ENCODE data around the gene SLC25A25. TPM values are rescaled to one million over a fixed set of nuclear protein-coding genes. Genes with fewer than 3 reads are reported as not detected.
A peak's percentile ranks its signal among the peaks of the same experiment; 100 is the strongest.

SLC25A25 gene
- total RNA-seq, 2 experiments from 2014 or later: 16.9 to 17.7 TPM

DNA sequence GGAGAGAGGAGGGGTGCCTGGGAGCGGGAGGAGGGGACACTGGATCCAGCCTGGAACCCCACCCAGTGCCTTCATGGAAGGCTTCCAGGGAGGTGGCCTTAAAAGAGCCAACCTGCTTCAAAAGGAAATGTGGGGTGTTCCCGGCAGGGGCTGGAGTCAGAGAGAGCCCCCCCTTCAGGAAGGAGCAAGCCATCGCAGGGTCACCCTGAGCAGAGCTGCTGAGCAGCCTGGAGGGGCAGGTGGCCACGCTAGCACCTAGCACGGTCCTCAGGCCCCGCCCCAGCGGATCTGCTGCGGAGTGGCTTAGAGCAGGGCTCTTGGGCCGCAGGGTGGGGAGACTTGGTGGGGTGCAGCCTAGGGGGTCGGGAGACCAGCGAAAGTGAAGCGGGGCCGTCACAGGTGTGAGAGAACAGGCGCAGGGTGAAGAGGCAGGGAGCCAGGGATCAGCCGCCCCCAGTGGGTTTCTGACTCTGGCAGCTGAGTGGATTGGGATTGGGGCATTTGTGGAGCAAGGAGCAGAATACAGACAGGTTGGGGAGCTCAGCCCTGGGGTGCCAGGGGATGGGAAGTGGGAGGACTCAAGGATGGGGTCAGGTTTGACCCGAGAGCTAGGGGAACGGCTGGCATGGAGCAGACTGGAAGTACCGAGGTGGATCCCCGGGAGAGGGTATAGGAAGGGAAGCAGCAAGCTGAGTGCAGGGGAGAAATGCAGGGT lies 82.7 kb downstream of the SLC25A25 start:
- CTCF ChIA-PET: no interaction called here
- H3K27ac ChIP-seq (ENCODE audit: low read depth in 1 of 2, low read length in 2 of 2): no peak overlapping the region
- Mint-ChIP-seq H3K4me1 (ENCODE audit: low read depth) (no peaks in the 10 kb centered on the region), H3K27ac (no peak overlapping the region), H3K27me3 (no peaks in the 10 kb centered on the region), H3K4me3 (no peak overlapping the region), H3K9me3 (no peaks in the 10 kb centered on the region), H3K36me3 (ENCODE audit: low read depth) (no peaks in the 10 kb centered on the region)
- no peaks in the 10 kb centered on the region for H3K27me3 ChIP-seq (ENCODE audit: control insufficient read depth in 1 of 2, insufficient read depth in 2 of 2, low read length in 2 of 2)
- H3K9me3 ChIP-seq (ENCODE audit: control insufficient read depth in 1 of 2, insufficient read depth in 1 of 2, low read length in 2 of 2): no peaks in the 10 kb centered on the region
- ATAC-seq (ENCODE audit: poor library complexity) (peak; percentile 55), DNase-seq (peak in 1 of 14 experiments; percentile 12)
- TF ChIP-seq, protein P1, sequence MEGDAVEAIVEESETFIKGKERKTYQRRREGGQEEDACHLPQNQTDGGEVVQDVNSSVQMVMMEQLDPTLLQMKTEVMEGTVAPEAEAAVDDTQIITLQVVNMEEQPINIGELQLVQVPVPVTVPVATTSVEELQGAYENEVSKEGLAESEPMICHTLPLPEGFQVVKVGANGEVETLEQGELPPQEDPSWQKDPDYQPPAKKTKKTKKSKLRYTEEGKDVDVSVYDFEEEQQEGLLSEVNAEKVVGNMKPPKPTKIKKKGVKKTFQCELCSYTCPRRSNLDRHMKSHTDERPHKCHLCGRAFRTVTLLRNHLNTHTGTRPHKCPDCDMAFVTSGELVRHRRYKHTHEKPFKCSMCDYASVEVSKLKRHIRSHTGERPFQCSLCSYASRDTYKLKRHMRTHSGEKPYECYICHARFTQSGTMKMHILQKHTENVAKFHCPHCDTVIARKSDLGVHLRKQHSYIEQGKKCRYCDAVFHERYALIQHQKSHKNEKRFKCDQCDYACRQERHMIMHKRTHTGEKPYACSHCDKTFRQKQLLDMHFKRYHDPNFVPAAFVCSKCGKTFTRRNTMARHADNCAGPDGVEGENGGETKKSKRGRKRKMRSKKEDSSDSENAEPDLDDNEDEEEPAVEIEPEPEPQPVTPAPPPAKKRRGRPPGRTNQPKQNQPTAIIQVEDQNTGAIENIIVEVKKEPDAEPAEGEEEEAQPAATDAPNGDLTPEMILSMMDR (IDR thresholded peaks at IDR 0.05): no peak
- POLR2A ChIA-PET: no interaction called here
- H3K36me3 ChIP-seq (ENCODE audit: insufficient read depth, low read length): no peaks in the 10 kb centered on the region
- intact Hi-C loops (cut with DNase I, micrococcal nuclease): loop anchor here in 1 of 2 experiments (10.0 kb wide), 1 partner anchor 926 kb away; no protein-coding TSS in a partner anchor
- no peaks in the 10 kb centered on the region for H3K4me1 ChIP-seq (ENCODE audit: insufficient read depth, low read length)
- no peak overlapping the region for H3K4me3 ChIP-seq (ENCODE audit: low read length)

DNA sequence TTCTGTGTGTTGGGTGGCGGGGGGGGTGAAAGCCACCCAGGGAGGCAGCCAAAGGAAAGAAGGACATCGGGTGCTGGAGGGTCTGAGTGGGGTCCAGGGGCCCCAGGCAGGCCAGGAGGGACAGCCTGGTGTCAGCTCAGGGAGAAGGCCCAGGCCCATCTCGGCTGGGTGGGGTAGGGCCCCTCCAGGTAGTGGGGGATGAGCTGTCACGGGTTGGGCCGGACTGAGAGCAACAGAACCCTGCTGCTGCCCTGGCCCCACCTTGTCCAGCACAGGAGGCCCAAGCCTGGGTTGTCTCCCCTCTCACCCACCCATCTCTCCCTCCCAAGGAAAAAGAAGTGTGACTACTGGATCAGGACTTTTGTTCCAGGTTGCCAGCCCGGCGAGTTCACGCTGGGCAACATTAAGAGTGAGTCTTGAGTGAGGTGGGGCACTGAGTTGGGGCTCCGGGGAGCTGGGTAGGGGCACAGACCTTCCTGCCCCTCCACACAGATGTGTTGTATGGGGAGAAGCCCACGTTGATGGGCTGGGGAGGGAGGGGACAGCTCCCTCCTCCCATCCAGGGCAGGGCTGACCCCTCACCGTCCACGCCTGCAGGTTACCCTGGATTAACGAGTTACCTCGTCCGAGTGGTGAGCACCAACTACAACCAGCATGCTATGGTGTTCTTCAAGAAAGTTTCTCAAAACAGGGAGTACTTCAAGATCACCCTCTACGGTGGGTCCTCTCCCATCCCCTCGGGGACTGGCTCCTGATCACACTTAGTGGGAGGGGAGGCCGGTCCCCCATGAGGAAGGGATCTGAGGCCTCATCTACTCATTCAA lies 83.5 kb downstream of the SLC25A25 start:
- Mint-ChIP-seq H3K27me3 (no peaks in the 10 kb centered on the region), H3K36me3 (ENCODE audit: low read depth) (no peaks in the 10 kb centered on the region), H3K4me1 (ENCODE audit: low read depth) (no peaks in the 10 kb centered on the region), H3K4me3 (no peak overlapping the region), H3K27ac (no peak overlapping the region), H3K9me3 (no peaks in the 10 kb centered on the region)
- no peaks in the 10 kb centered on the region for H3K27me3 ChIP-seq (ENCODE audit: control insufficient read depth in 1 of 2, insufficient read depth in 2 of 2, low read length in 2 of 2)
- TF ChIP-seq, protein P1 (IDR thresholded peaks at IDR 0.05): no peak
- DNase-seq (no peak), ATAC-seq (ENCODE audit: poor library complexity) (no peak)
- H3K4me3 ChIP-seq (ENCODE audit: low read length): no peak overlapping the region
- intact Hi-C loops (cut with DNase I, micrococcal nuclease): loop anchor here in 1 of 2 experiments (10.0 kb wide), 1 partner anchor 927 kb away; no protein-coding TSS in a partner anchor
- ChIA-PET POLR2A (no interaction called here), CTCF (no interaction called here)
- no peaks in the 10 kb centered on the region for H3K4me1 ChIP-seq (ENCODE audit: insufficient read depth, low read length)
- H3K36me3 ChIP-seq (ENCODE audit: insufficient read depth, low read length): no peaks in the 10 kb centered on the region
- no peak overlapping the region for H3K27ac ChIP-seq (ENCODE audit: low read depth in 1 of 2, low read length in 2 of 2)
- H3K9me3 ChIP-seq (ENCODE audit: control insufficient read depth in 1 of 2, insufficient read depth in 1 of 2, low read length in 2 of 2): no peaks in the 10 kb centered on the region

DNA sequence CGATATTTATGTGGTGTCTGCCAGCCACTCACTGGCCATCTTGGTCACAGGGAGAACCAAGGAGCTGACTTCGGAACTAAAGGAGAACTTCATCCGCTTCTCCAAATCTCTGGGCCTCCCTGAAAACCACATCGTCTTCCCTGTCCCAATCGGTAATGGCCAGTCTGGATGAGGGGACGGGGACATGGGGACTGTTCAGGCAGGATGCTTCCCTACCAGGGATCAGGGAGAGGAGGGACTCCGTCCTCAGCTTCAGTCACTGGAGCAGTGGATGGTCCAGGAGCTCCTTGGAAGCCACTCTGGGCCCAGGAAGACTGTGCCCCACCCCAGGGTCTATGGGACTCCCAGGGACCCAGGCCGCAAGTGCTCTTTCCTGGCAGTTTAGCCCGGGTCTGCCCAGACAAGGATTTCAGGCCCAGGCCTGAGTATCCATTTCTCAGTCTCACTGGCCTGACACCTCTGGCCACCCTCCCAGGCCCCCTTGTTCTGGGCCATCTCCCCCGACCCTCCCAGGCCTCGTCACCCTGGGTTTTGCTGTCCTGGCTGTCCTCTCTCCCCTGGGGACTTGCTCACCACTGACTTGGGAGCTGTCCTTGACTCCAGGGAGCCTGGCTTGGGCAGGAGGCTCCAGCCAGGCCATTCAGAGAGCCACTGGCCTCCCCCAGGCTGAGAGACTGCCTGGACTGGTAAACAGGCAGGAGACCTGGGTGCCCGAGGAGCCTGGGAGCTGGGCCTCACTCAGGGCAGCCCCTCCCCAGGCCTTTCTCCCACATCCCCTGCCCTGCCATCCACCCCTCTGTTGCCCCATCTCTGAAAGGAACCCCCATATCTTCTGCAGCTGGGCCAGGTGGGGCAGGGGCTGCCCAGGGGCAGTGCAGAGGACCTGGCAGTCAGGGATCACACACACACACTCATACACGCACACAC lies 84.4 kb downstream of the SLC25A25 start:
- no peak overlapping the region for H3K27ac Mint-ChIP-seq
- H3K36me3 Mint-ChIP-seq (ENCODE audit: low read depth): no peaks in the 10 kb centered on the region
- ChIA-PET POLR2A (no interaction called here), CTCF (no interaction called here)
- H3K36me3 ChIP-seq (ENCODE audit: insufficient read depth, low read length): no peaks in the 10 kb centered on the region
- no peak overlapping the region for H3K27ac ChIP-seq (ENCODE audit: low read depth in 1 of 2, low read length in 2 of 2)
- no peaks in the 10 kb centered on the region for H3K9me3 Mint-ChIP-seq
- H3K4me3 Mint-ChIP-seq: no peak overlapping the region
- no peak overlapping the region for H3K4me3 ChIP-seq (ENCODE audit: low read length)
- H3K4me1 ChIP-seq (ENCODE audit: insufficient read depth, low read length): no peaks in the 10 kb centered on the region
- H3K27me3 ChIP-seq (ENCODE audit: control insufficient read depth in 1 of 2, insufficient read depth in 2 of 2, low read length in 2 of 2): no peaks in the 10 kb centered on the region
- TF ChIP-seq, protein P1 (IDR thresholded peaks at IDR 0.05): no peak
- no peaks in the 10 kb centered on the region for H3K27me3 Mint-ChIP-seq
- H3K9me3 ChIP-seq (ENCODE audit: control insufficient read depth in 1 of 2, insufficient read depth in 1 of 2, low read length in 2 of 2): no peaks in the 10 kb centered on the region
- DNase-seq (no peak), ATAC-seq (ENCODE audit: poor library complexity) (no peak)
- intact Hi-C loops (cut with DNase I, micrococcal nuclease): loop anchor here in 1 of 2 experiments (10.0 kb wide), 1 partner anchor 928 kb away; no protein-coding TSS in a partner anchor
- no peaks in the 10 kb centered on the region for H3K4me1 Mint-ChIP-seq (ENCODE audit: low read depth)
